HEK293 (cell line): ENCODE data around the gene SEC24C.

Experiments
- ATF2 ChIP-seq: fragments of 450-650 bp; formaldehyde crosslinking; IDR thresholded peaks from 2 replicates; pipeline ENCODE4 v1.5.1; 2016; ENCODE audit warnings: missing biosample characterization, missing genetic modification characterization, low read depth
- CTCF ChIP-seq: fragments of 450-650 bp; formaldehyde crosslinking; IDR thresholded peaks from 2 replicates; pipeline ENCODE4 v1.5.1; 2016; ENCODE audit warnings: missing biosample characterization, missing genetic modification characterization
- KLF16 ChIP-seq: fragments of 450-650 bp; formaldehyde crosslinking; IDR thresholded peaks from 2 replicates; pipeline ENCODE4 v1.5.1; 2017; ENCODE audit warnings: missing biosample characterization, missing genetic modification characterization
- PRDM1 ChIP-seq: fragments of 450-650 bp; formaldehyde crosslinking; IDR thresholded peaks from 2 replicates; pipeline ENCODE4; 2016; ENCODE audit warnings: missing biosample characterization, missing genetic modification characterization
- PRDM2 ChIP-seq: fragments of 450-650 bp; formaldehyde crosslinking; IDR thresholded peaks from 2 replicates; pipeline ENCODE4 v1.5.1; 2016; ENCODE audit warnings: missing biosample characterization, missing genetic modification characterization, borderline replicate concordance
- REST ChIP-seq: fragments of 450-650 bp; formaldehyde crosslinking; IDR thresholded peaks from 2 replicates; pipeline ENCODE4 v1.5.1; 2016; ENCODE audit warnings: missing biosample characterization, missing genetic modification characterization
- SETDB1 ChIP-seq: IDR thresholded peaks from one replicate; pipeline ENCODE4 v1.6.1; 2017; ENCODE audit warnings: mild to moderate bottlenecking, low read length, moderate library complexity, mixed read lengths; ENCODE audit not compliant: insufficient read length
- YY1 ChIP-seq: fragments of 450-650 bp; formaldehyde crosslinking; IDR thresholded peaks from 2 replicates; pipeline ENCODE4 v1.5.1; 2018; ENCODE audit warnings: missing biosample characterization, missing genetic modification characterization
- ZFP3 ChIP-seq: fragments of 450-650 bp; formaldehyde crosslinking; IDR thresholded peaks from 2 replicates; pipeline ENCODE4 v1.5.1; 2016; ENCODE audit warnings: low read depth, missing biosample characterization, missing genetic modification characterization
- ZFP41 ChIP-seq: fragments of 450-650 bp; formaldehyde crosslinking; IDR thresholded peaks from 2 replicates; pipeline ENCODE4 v1.5.1; 2016; ENCODE audit warnings: missing biosample characterization, missing genetic modification characterization, borderline replicate concordance
- ZNF274 ChIP-seq, 2 experiments: fragments of 200-500 bp in 1 of 2; fragments of 450-650 bp in 1 of 2; sonication (Bioruptor generic) in 1 of 2; formaldehyde crosslinking in 1 of 2; IDR thresholded peaks; 2 replicates each; pipeline versions ENCODE4 v1.5.1 to v1.6.1; 2014 to 2016; ENCODE audit warnings: borderline replicate concordance in 1 of 2, inconsistent platforms in 1 of 2, low read length in 1 of 2, missing biosample characterization in 1 of 2, missing genetic modification characterization in 1 of 2
- ZNF350 ChIP-seq: fragments of 450-650 bp; formaldehyde crosslinking; IDR thresholded peaks from 2 replicates; pipeline ENCODE4 v1.5.0; 2017; ENCODE audit warnings: missing biosample characterization, mild to moderate bottlenecking, missing genetic modification characterization
- ZNF677 ChIP-seq: fragments of 450-650 bp; IDR thresholded peaks from 2 replicates; pipeline ENCODE4 v1.5.0; 2018; ENCODE audit warnings: missing biosample characterization, mild to moderate bottlenecking, missing genetic modification characterization, moderate library complexity
- ZNF776 ChIP-seq: fragments of 450-650 bp; formaldehyde crosslinking; IDR thresholded peaks from 2 replicates; pipeline ENCODE4 v1.5.0; 2017; ENCODE audit warnings: missing biosample characterization, missing genetic modification characterization, borderline replicate concordance

GRCh38 chr10:73801253-73801590 lies 57.0 kb downstream of the SEC24C start:
- no peak for TF ChIP-seq ATF2 (tag by site-specific recombination)
- TF ChIP-seq KLF16 (tag by site-specific recombination) = no peak
- TF ChIP-seq PRDM1 = no peak
- TF ChIP-seq SETDB1 = no peak
- no peak for TF ChIP-seq REST
- no peak for TF ChIP-seq CTCF
- no peak for TF ChIP-seq PRDM2 (tag by site-specific recombination)
- TF ChIP-seq YY1 (tag by site-specific recombination) = no peak
- no peak for TF ChIP-seq ZFP41 (tag by site-specific recombination)
- TF ChIP-seq ZNF350 (tag by site-specific recombination) = no peak
- TF ChIP-seq ZNF274 (IDR thresholded peaks at IDR 0.05; ENCODE audit: low read length) = no peak
- no peak for TF ChIP-seq ZNF274 (tag by site-specific recombination; IDR thresholded peaks at IDR 0.05; ENCODE audit: borderline replicate concordance)
- no peak for TF ChIP-seq ZFP3
- TF ChIP-seq ZNF677 (tag by site-specific recombination) = no peak
- TF ChIP-seq ZNF776 = no peak
